SK-N-SH (cell line): ENCODE data around the gene APBB3. TPM values are rescaled to one million over a fixed set of nuclear protein-coding genes. Genes with fewer than 3 reads are reported as not detected.

Experiments used
- CTCF ChIA-PET: fragments of 300-600, 350-600 bp; formaldehyde crosslinking; extraction: SDS; loops from one replicate; lab custom pipeline; 2021; lab: Yijun Ruan, JAX
- POLR2A ChIA-PET: fragments of 350-600 bp; sonication (Branson Sonifier 250); formaldehyde crosslinking; extraction: SDS; loops from one replicate; lab custom pipeline; 2020; ENCODE audit warnings: antibody characterized with exemption, inconsistent platforms; lab: Yijun Ruan, JAX
- DNase-seq: peaks from one replicate; pipeline ENCODE4 v3.0.0; 2012
- H2AFZ ChIP-seq: fragments of 200-600 bp; sonication (generic); 2 replicates; pipeline ENCODE4 v1.8.1; 2016; ENCODE audit warnings: antibody characterized with exemption, mild to moderate bottlenecking, low read depth
- H3F3A ChIP-seq: fragments of 200-600 bp; sonication (generic); replicated peaks from 2 replicates; pipeline ENCODE3; 2016; ENCODE audit warnings: antibody characterized with exemption, mild to moderate bottlenecking; ENCODE audit not compliant: insufficient read depth
- H3K27ac ChIP-seq, 2 experiments: fragments of 200-500 bp in 1 of 2; fragments of 200-600 bp in 1 of 2; sonication (Bioruptor generic) in 1 of 2; sonication (generic), shearing (Covaris generic) in 1 of 2; 2 replicates each; pipeline versions ENCODE4 v1.5.1 to v1.6.1; 2014 to 2016; ENCODE audit warnings: low read depth in 2 of 2, inconsistent platforms in 1 of 2, low read length in 1 of 2, mild to moderate bottlenecking in 1 of 2, mixed read lengths in 1 of 2
- H3K27me3 ChIP-seq: fragments of 200-600 bp; sonication (generic), shearing (Covaris generic); 2 replicates; pipeline ENCODE4 v1.6.1; 2016; ENCODE audit warnings: mixed run types; ENCODE audit not compliant: insufficient read depth
- H3K36me3 ChIP-seq, 2 experiments: fragments of 200-500 bp in 1 of 2; fragments of 200-600 bp in 1 of 2; sonication (Bioruptor generic) in 1 of 2; sonication (generic) in 1 of 2; replicated peaks in 1 of 2; 2 replicates each; pipeline versions ENCODE3 to v1.5.1; 2014 to 2016; ENCODE audit warnings: low read length in 1 of 2, mild to moderate bottlenecking in 1 of 2; ENCODE audit not compliant: insufficient read depth in 2 of 2, control insufficient read depth in 1 of 2
- H3K4me1 ChIP-seq, 2 experiments: fragments of 200-500 bp in 1 of 2; fragments of 200-600 bp in 1 of 2; sonication (Bioruptor generic) in 1 of 2; sonication (generic), shearing (Covaris generic) in 1 of 2; 2 replicates each; pipeline versions ENCODE4 v1.5.1 to v1.6.1; 2014 to 2016; ENCODE audit warnings: low read depth in 1 of 2, low read length in 1 of 2, mixed run types in 1 of 2; ENCODE audit not compliant: insufficient read depth in 2 of 2, control insufficient read depth in 1 of 2
- H3K4me2 ChIP-seq: fragments of 200-600 bp; sonication (generic), shearing (Covaris generic); 2 replicates; pipeline ENCODE4 v1.6.1; 2017; ENCODE audit warnings: mixed run types
- H3K4me3 ChIP-seq, 2 experiments: fragments of 200-500 bp in 1 of 2; fragments of 200-600 bp in 1 of 2; sonication (Bioruptor generic) in 1 of 2; sonication (generic), shearing (Covaris generic) in 1 of 2; 2 replicates each; pipeline versions ENCODE4 v1.5.1 to v1.8.1; 2014 to 2016; ENCODE audit warnings: low read depth in 2 of 2, inconsistent platforms in 1 of 2, low read length in 1 of 2, mild to moderate bottlenecking in 1 of 2, mixed read lengths in 1 of 2, moderate library complexity in 1 of 2
- H3K79me2 ChIP-seq: fragments of 200-600 bp; sonication (generic); 2 replicates; pipeline ENCODE4 v1.8.1; 2017; ENCODE audit warnings: mild to moderate bottlenecking; ENCODE audit not compliant: insufficient read depth
- H3K9ac ChIP-seq: fragments of 200-600 bp; sonication (generic); 2 replicates; pipeline ENCODE4 v1.6.1; 2017; ENCODE audit warnings: mixed run types
- H3K9me2 ChIP-seq: fragments of 200-600 bp; sonication (generic); 2 replicates; pipeline ENCODE4 v1.6.1; 2017; ENCODE audit warnings: mixed run types
- H3K9me3 ChIP-seq: fragments of 200-600 bp; sonication (generic); 2 replicates; pipeline ENCODE4 v1.6.1; 2017; ENCODE audit warnings: mixed run types, mild to moderate bottlenecking, moderate library complexity
- H4K20me1 ChIP-seq: fragments of 200-600 bp; sonication (generic); 2 replicates; pipeline ENCODE4 v1.6.1; 2017; ENCODE audit warnings: mild to moderate bottlenecking, mixed run types; ENCODE audit not compliant: insufficient read depth
- FOXJ3 ChIP-seq: sonication (generic); formaldehyde crosslinking; IDR thresholded peaks from 2 replicates; pipeline ENCODE4 v1.5.1; 2020; ENCODE audit warnings: mild to moderate bottlenecking, missing genetic modification reagents
- JUND ChIP-seq: IDR thresholded peaks from 2 replicates; pipeline ENCODE4 v1.4.0; 2012
- NFIC ChIP-seq: IDR thresholded peaks from 2 replicates; pipeline ENCODE4 v1.4.0; 2012; ENCODE audit warnings: borderline replicate concordance
- NRF1 ChIP-seq: IDR thresholded peaks from 2 replicates; pipeline ENCODE4 v1.6.1; 2012; ENCODE audit warnings: low read depth, mild to moderate bottlenecking, low read length
- WGBS: methylation state at CpG from one replicate; pipeline ENCODE4 v1.1.6; 2017; ENCODE audit warnings: low lambda C conversion rate; 5-methylcytosine and 5-hydroxymethylcytosine counted together
- polyA plus RNA-seq, 3 experiments: library from polyadenylated mRNA; depleted of rRNA; stranded (reverse); fragments of >200 nt; gene quantifications; 2 replicates each; pipeline ENCODE4 v1.2.3, GENCODE V29; 2012
- TF ChIP-seq, protein P1 (sequence below): fragments of 150-350 bp; IDR thresholded peaks from 2 replicates; pipeline ENCODE4 v1.6.1; 2016; ENCODE audit warnings: mild to moderate bottlenecking, low read depth, low read length
- TF ChIP-seq, protein P2 (sequence below): IDR thresholded peaks from 2 replicates; pipeline ENCODE4 v1.4.0; 2012; ENCODE audit warnings: low read depth, borderline replicate concordance
- TF ChIP-seq, protein P3 (sequence below): IDR thresholded peaks from 2 replicates; pipeline ENCODE4 v1.6.1; 2012; ENCODE audit warnings: mild to moderate bottlenecking, low read depth, low read length, moderate library complexity

Gene APBB3
- polyA plus RNA-seq, 1 of the 3 experiments (the other 2 are of a cell fraction) = 36.0 TPM

DNA sequence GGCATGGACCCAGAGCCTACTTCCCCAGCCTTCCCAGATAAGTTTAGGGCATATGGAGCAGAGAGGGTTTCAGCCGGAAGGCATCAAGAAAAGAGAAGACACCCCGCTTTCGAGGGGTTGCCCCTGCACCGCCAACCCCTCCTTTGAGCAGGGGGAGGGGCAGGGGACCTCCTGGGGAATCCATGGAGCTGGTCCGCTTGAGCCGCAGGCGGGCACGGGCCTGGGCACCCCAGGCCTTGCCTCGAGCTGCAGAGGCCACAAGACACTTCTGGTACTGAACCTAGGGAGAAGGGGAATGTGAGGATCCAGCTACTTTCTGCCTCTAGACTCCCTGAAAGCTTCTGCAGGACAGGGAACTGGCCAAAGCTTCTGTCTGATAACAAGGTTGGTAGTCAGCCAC lies 5.9 kb downstream of the APBB3 start:
- Histone ChIP-seq H3K27me3 (no peaks in the 10 kb centered on the region), H3K9me2 (no peaks in the 10 kb centered on the region), H3K36me3 (peaks cover under 1 to 19% of the 10 kb centered on the region in 2 experiments), H3K4me2 (no peak overlapping the region), H2AFZ (no peak overlapping the region), H3K9me3 (no peaks in the 10 kb centered on the region), H3K4me3 (no peak overlapping the region), H3K79me2 (peaks cover 37% of the 10 kb centered on the region), H4K20me1 (peaks cover under 1% of the 10 kb centered on the region; the same call in 1 of the 2 replicates), H3K9ac (no peak overlapping the region), H3F3A (peaks cover 9% of the 10 kb centered on the region), H3K4me1 (peaks cover 7 to 27% of the 10 kb centered on the region in 2 experiments; a peak in 3 of 4 replicates), H3K27ac (peak overlapping the region in 1 of 2 experiments; percentile 92; a peak in 1 of 4 replicates)
- CTCF ChIA-PET = no interaction called here
- TF ChIP-seq FOXJ3 (no peak), JUND (no peak)
- TF ChIP-seq, protein P1, sequence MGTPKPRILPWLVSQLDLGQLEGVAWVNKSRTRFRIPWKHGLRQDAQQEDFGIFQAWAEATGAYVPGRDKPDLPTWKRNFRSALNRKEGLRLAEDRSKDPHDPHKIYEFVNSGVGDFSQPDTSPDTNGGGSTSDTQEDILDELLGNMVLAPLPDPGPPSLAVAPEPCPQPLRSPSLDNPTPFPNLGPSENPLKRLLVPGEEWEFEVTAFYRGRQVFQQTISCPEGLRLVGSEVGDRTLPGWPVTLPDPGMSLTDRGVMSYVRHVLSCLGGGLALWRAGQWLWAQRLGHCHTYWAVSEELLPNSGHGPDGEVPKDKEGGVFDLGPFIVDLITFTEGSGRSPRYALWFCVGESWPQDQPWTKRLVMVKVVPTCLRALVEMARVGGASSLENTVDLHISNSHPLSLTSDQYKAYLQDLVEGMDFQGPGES = no peak
- TF ChIP-seq, protein P2, sequence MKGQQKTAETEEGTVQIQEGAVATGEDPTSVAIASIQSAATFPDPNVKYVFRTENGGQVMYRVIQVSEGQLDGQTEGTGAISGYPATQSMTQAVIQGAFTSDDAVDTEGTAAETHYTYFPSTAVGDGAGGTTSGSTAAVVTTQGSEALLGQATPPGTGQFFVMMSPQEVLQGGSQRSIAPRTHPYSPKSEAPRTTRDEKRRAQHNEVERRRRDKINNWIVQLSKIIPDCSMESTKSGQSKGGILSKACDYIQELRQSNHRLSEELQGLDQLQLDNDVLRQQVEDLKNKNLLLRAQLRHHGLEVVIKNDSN = no peak
- POLR2A ChIA-PET = no interaction called here
- 100% methylated on average over 3 of the region's 9 CpGs for WGBS
- DNase-seq = no peak

DNA sequence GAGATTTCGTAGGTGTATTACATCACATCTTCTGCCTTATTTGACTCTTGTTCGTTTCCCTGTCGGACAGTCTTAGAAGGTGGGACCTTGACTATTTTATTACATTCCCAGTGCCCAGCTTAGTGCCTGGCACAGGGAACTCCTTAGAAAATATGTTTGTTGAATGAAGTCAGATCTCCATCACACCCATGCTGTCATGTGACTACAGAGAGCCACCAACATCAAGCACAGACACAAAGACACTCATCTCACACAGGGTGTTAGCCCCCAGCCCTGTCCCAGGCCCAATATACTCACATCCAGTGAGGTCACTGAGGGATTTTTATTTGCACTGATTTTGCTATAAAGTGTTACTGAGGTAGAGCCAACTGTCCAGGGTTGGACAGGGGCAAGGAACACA lies 6.4 kb downstream of the APBB3 start:
- 91% methylated on average over 3 of the region's 3 CpGs for WGBS
- ChIA-PET POLR2A (interaction anchor here (0.6 to 1.4 kb wide), 7 partner anchors 9 to 157 kb away, joined by 3 to 21 read pairs (median 4); partner anchors contain the start of genes ANKHD1, EIF4EBP3, HARS1 and HARS2), CTCF (interaction anchor here (0.7 to 1.5 kb wide), 4 partner anchors 10 to 762 kb away, joined by 3 to 6 read pairs (median 3); partner anchors contain the start of genes EIF4EBP3, HBEGF and TAF7)
- no peak for DNase-seq
- Histone ChIP-seq H3K4me2 (peak overlapping the region; percentile 61), H3K9ac (peak overlapping the region; percentile 89), H4K20me1 (peaks cover 4% of the 10 kb centered on the region; the same call in 1 of the 2 replicates), H3K27ac (peak overlapping the region; percentile 78 to 92), H3K36me3 (peaks cover 6 to 22% of the 10 kb centered on the region in 2 experiments), H3K9me2 (no peaks in the 10 kb centered on the region), H3K27me3 (no peaks in the 10 kb centered on the region), H3F3A (peaks cover 9% of the 10 kb centered on the region), H2AFZ (peak overlapping the region; percentile 68; the same call in 1 of the 2 replicates), H3K4me3 (peak overlapping the region in 1 of 2 experiments; percentile 85; a peak in 2 of 4 replicates), H3K4me1 (peaks cover 7 to 23% of the 10 kb centered on the region in 2 experiments; a peak in 3 of 4 replicates), H3K79me2 (peaks cover 43% of the 10 kb centered on the region), H3K9me3 (no peaks in the 10 kb centered on the region)
- no peak for TF ChIP-seq NFIC
- TF ChIP-seq, protein P3, sequence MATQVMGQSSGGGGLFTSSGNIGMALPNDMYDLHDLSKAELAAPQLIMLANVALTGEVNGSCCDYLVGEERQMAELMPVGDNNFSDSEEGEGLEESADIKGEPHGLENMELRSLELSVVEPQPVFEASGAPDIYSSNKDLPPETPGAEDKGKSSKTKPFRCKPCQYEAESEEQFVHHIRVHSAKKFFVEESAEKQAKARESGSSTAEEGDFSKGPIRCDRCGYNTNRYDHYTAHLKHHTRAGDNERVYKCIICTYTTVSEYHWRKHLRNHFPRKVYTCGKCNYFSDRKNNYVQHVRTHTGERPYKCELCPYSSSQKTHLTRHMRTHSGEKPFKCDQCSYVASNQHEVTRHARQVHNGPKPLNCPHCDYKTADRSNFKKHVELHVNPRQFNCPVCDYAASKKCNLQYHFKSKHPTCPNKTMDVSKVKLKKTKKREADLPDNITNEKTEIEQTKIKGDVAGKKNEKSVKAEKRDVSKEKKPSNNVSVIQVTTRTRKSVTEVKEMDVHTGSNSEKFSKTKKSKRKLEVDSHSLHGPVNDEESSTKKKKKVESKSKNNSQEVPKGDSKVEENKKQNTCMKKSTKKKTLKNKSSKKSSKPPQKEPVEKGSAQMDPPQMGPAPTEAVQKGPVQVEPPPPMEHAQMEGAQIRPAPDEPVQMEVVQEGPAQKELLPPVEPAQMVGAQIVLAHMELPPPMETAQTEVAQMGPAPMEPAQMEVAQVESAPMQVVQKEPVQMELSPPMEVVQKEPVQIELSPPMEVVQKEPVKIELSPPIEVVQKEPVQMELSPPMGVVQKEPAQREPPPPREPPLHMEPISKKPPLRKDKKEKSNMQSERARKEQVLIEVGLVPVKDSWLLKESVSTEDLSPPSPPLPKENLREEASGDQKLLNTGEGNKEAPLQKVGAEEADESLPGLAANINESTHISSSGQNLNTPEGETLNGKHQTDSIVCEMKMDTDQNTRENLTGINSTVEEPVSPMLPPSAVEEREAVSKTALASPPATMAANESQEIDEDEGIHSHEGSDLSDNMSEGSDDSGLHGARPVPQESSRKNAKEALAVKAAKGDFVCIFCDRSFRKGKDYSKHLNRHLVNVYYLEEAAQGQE = no peak
- TF ChIP-seq NRF1 = no peak
